BJ (cell line): ENCODE data around the gene FHOD1. TPM values are rescaled to one million over a fixed set of nuclear protein-coding genes. Genes with fewer than 3 reads are reported as not detected.
A peak's percentile ranks its signal among the peaks of the same experiment; 100 is the strongest.

ENCODE experiments used
- CTCF ChIA-PET: fragments of 350-600 bp; formaldehyde crosslinking; extraction: SDS; loops from one replicate; lab custom pipeline; 2021; ENCODE audit warnings: antibody characterized with exemption, inconsistent platforms; lab: Yijun Ruan, JAX
- POLR2A ChIA-PET: fragments of 300-600 bp; sonication (Branson Sonifier 250); formaldehyde crosslinking; extraction: SDS; loops from one replicate; lab custom pipeline; 2021; ENCODE audit warnings: antibody characterized with exemption; lab: Charles Lee
- DNase-seq: peaks from one replicate; pipeline ENCODE4 v3.0.0-alpha.2; 2011; ENCODE audit warnings: low read depth
- H3K27me3 ChIP-seq: 2 replicates; pipeline ENCODE4 v1.6.0; 2011; ENCODE audit warnings: low read length; ENCODE audit not compliant: control insufficient read depth, insufficient read depth
- H3K36me3 ChIP-seq: 2 replicates; pipeline ENCODE4 v1.5.1; 2011; ENCODE audit warnings: low read length; ENCODE audit not compliant: control insufficient read depth, insufficient read depth
- H3K4me3 ChIP-seq: 2 replicates; pipeline ENCODE4 v1.5.1; 2011; ENCODE audit warnings: low read depth, mild to moderate bottlenecking, control low read depth, low read length
- CTCF ChIP-seq: IDR thresholded peaks from 2 replicates; pipeline ENCODE4 v1.5.1; 2011; ENCODE audit warnings: low read depth, mild to moderate bottlenecking, control low read depth, inconsistent platforms, low read length, moderate library complexity; ENCODE audit not compliant: insufficient read depth
- polyA plus RNA-seq: library from polyadenylated mRNA; depleted of rRNA; stranded (reverse); fragments of >200 nt; gene quantifications from 2 replicates; pipeline ENCODE4 v1.2.3, GENCODE V29; 2011; rRNA removed
- small RNA-seq: library from RNA; depleted of rRNA; stranded (forward); fragments of <200 nt; gene quantifications from one replicate; pipeline ENCODE3, GENCODE V24; 2012; ENCODE audit warnings: low replicate concordance, low read depth; ENCODE audit not compliant: insufficient read length

The FHOD1 gene
- polyA plus RNA-seq, 1 experiment: 23.0 TPM

GRCh38 chr16:67182288-67182687, 65.0 kb downstream of the FHOD1 start:
- TF ChIP-seq CTCF: no peak
- H3K27me3 ChIP-seq: no peaks in the 10 kb centered on the region
- ChIA-PET POLR2A (no interaction called here), CTCF (interaction anchor here (0.9 to 2.3 kb wide), 7 partner anchors 8 to 283 kb away, joined by 3 to 10 read pairs (median 4); partner anchors contain the start of gene NOL3)
- H3K36me3 ChIP-seq: no peaks in the 10 kb centered on the region
- no peak overlapping the region for H3K4me3 ChIP-seq
- no peak for DNase-seq

GRCh38 chr16:67181346-67181745, 65.9 kb downstream of the FHOD1 start:
- H3K4me3 ChIP-seq: no peak overlapping the region
- no peaks in the 10 kb centered on the region for H3K36me3 ChIP-seq
- DNase-seq: no peak
- ChIA-PET POLR2A (no interaction called here), CTCF (interaction anchor here (0.7 to 2.3 kb wide), 7 partner anchors 11 to 227 kb away, joined by 3 to 10 read pairs (median 4); partner anchors contain the start of gene NOL3)
- no peaks in the 10 kb centered on the region for H3K27me3 ChIP-seq
- TF ChIP-seq CTCF: no peak

- CTCF ChIA-PET: no interaction called here
- TF ChIP-seq CTCF: no peak
- no peaks in the 10 kb centered on the region for H3K36me3 ChIP-seq
- POLR2A ChIA-PET: no interaction called here
- no peak overlapping the region for H3K4me3 ChIP-seq
- no peaks in the 10 kb centered on the region for H3K27me3 ChIP-seq
- DNase-seq: no peak
Measured at GRCh38 chr16:67180166-67180565, 67.1 kb downstream of the FHOD1 start.

- Histone ChIP-seq H3K27me3 (no peaks in the 10 kb centered on the region), H3K36me3 (no peaks in the 10 kb centered on the region), H3K4me3 (no peak overlapping the region)
- no peak for TF ChIP-seq CTCF
- POLR2A ChIA-PET: no interaction called here
- CTCF ChIA-PET: no interaction called here
- no peak for DNase-seq
Measured at GRCh38 chr16:67179421-67180080, 67.7 kb downstream of the FHOD1 start.

Small RNA genes within 50 kb of the gene (small RNA-seq; reads per million reads assigned to genes)
- gene MIR328: 2.9 reads per million, percentile 36 among the genes with 10 or more reads in this experiment

Other genes starting within 250 kb of the FHOD1 start
- gene CBFB, start 218.3 kb downstream of the FHOD1 start, polyA plus RNA-seq: 14.7 and 28.4 TPM in 2 replicates
- gene PHAF1, start 137.5 kb downstream of the FHOD1 start, polyA plus RNA-seq: 20.8 and 27.7 TPM in 2 replicates
- 25.7 and 34.9 TPM in 2 replicates for gene B3GNT9, start 96.5 kb downstream of the FHOD1 start, polyA plus RNA-seq
- gene TRADD, start 87.6 kb downstream of the FHOD1 start, polyA plus RNA-seq: 11.1 and 18.6 TPM in 2 replicates
- 4.1 and 5.7 TPM in 2 replicates for gene FBXL8, start 87.5 kb downstream of the FHOD1 start, polyA plus RNA-seq
- gene HSF4, start 82.7 kb downstream of the FHOD1 start, polyA plus RNA-seq: 3.2 and 4.1 TPM in 2 replicates
- gene NOL3, start 76.9 kb downstream of the FHOD1 start, polyA plus RNA-seq: 12.7 and 14.7 TPM in 2 replicates
- 8.7 and 13.1 TPM in 2 replicates for gene MATCAP1, start 63.5 kb downstream of the FHOD1 start, polyA plus RNA-seq
- not detected in 2 replicates for gene EXOC3L1, start 57.3 kb downstream of the FHOD1 start, polyA plus RNA-seq
- gene E2F4, start 55.3 kb downstream of the FHOD1 start, polyA plus RNA-seq: 49.9 and 83.2 TPM in 2 replicates
- 0.56 and 0.97 TPM in 2 replicates for gene ELMO3, start 48.4 kb downstream of the FHOD1 start, polyA plus RNA-seq
- 64.2 and 79.7 TPM in 2 replicates for gene TMEM208, start 20.4 kb downstream of the FHOD1 start, polyA plus RNA-seq
- gene SLC9A5, start 1.5 kb upstream of the FHOD1 start, polyA plus RNA-seq: 2.1 and 2.6 TPM in 2 replicates
- gene PLEKHG4, start 32.1 kb upstream of the FHOD1 start, polyA plus RNA-seq: 12.1 and 25.2 TPM in 2 replicates
- gene KCTD19, start 79.3 kb upstream of the FHOD1 start, polyA plus RNA-seq: 0.06 TPM in 1 of 2 replicates, not detected in the other
- 0.06 TPM in 1 of 2 replicates, not detected in the other for gene LRRC36, start 79.3 kb upstream of the FHOD1 start, polyA plus RNA-seq
- gene TPPP3, start 146.0 kb upstream of the FHOD1 start, polyA plus RNA-seq: 0.26 and 0.64 TPM in 2 replicates
- gene ZDHHC1, start 169.0 kb upstream of the FHOD1 start, polyA plus RNA-seq: 3.5 and 7.4 TPM in 2 replicates
- 0.07 TPM in 1 of 2 replicates, not detected in the other for gene HSD11B2, start 183.6 kb upstream of the FHOD1 start, polyA plus RNA-seq
- gene ATP6V0D1, start 233.7 kb upstream of the FHOD1 start, polyA plus RNA-seq: 111 and 155 TPM in 2 replicates
- not detected in 2 replicates for gene AGRP, start 236.1 kb upstream of the FHOD1 start, polyA plus RNA-seq